Activated CD4-positive, alpha-beta T cell treated with anti-CD3 and anti-CD28 coated beads for 48 hours (primary cell): ENCODE results near the gene AKR7A2.
"Not testable (repeated sequence)": the region's sequence is repeated elsewhere in the genome, so short reads cannot be mapped to it uniquely, and the experiment has no call there.

Experiments
- DNase-seq: peaks from one replicate; pipeline ENCODE4 v3.0.0-alpha.2; 2020

The AKR7A2 gene

GRCh38 chr1:19324665-19324990 lies 12.7 kb upstream of the AKR7A2 start:
- DNase-seq, result no peak

GRCh38 chr1:19323987-19324664 lies 12.2 kb upstream of the AKR7A2 start:
- no peak for DNase-seq

- DNase-seq, result no peak
Measured at GRCh38 chr1:19322481-19322880, 10.5 kb upstream of the AKR7A2 start.

GRCh38 chr1:19321071-19321470 lies 9.1 kb upstream of the AKR7A2 start:
- DNase-seq, result no peak

GRCh38 chr1:19319196-19319595 lies 7.3 kb upstream of the AKR7A2 start:
- DNase-seq, result no peak

- DNase-seq, result no peak
Measured at GRCh38 chr1:19317126-19317910, 5.4 kb upstream of the AKR7A2 start.

- DNase-seq, result no peak
Measured at GRCh38 chr1:19315378-19316198, 3.6 kb upstream of the AKR7A2 start.

GRCh38 chr1:19313961-19314882 lies 2.3 kb upstream of the AKR7A2 start:
- DNase-seq, result no peak

- DNase-seq, result no peak
Measured at GRCh38 chr1:19313636-19313959, 1.7 kb upstream of the AKR7A2 start.

GRCh38 chr1:19312782-19313635 lies 1.1 kb upstream of the AKR7A2 start:
- DNase-seq, result no peak

GRCh38 chr1:19311503-19311930 lies 427 bp downstream of the AKR7A2 start:
- DNase-seq, result no peak

- DNase-seq, result no peak
Measured at GRCh38 chr1:19310720-19311502, 1.0 kb downstream of the AKR7A2 start.

- no peak for DNase-seq
Measured at GRCh38 chr1:19310061-19310460, 1.9 kb downstream of the AKR7A2 start.

- no peak for DNase-seq
Measured at GRCh38 chr1:19309123-19309813, 2.7 kb downstream of the AKR7A2 start.

- no peak for DNase-seq
Measured at GRCh38 chr1:19308509-19308907, 3.4 kb downstream of the AKR7A2 start.

- no peak for DNase-seq
Measured at GRCh38 chr1:19307794-19308508, 4.0 kb downstream of the AKR7A2 start.

GRCh38 chr1:19306941-19307340 lies 5.0 kb downstream of the AKR7A2 start:
- no peak for DNase-seq

- DNase-seq, result no peak
Measured at GRCh38 chr1:19305880-19306279, 6.1 kb downstream of the AKR7A2 start.

GRCh38 chr1:19304081-19304480 lies 7.9 kb downstream of the AKR7A2 start:
- not testable (repeated sequence) for DNase-seq

- no peak for DNase-seq
Measured at GRCh38 chr1:19300211-19300610, 11.7 kb downstream of the AKR7A2 start.
